ENCODE measurements around the gene CHCHD6.

Gene CHCHD6

DNA sequence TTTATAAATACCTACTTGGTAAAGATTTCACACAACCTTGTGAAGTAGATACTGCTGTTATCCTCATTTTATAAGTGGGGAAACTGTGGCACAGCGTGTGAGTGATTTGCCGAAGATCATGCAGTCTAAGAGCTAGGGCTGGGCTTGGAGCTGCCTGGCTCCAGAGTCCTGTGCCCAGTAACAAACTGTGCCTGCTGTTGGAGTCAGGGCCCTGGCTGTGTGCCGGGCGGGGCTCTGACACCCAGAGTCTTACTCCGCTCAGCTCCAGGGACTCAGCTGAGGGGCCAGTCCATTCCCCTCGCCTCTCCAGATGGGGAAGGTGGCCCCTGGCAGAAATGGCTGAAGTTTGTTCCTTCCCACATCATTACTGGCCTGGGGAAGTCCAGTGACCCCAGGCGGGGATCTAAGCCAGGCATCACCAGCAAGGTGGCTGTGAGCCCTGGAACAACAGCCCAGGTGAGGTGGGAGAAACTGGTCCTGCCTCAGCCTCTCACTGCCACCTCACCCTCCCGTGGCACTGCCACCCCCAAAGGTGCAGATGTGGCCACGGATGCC is 261.6 kb downstream of the CHCHD6 start:
- TF ChIP-seq POLR2A (IDR thresholded peaks at IDR 0.05; ENCODE audit: low read depth, low read length) (no peak), POLR2AphosphoS5 (IDR thresholded peaks at IDR 0.05; ENCODE audit: low read depth, low read length) (no peak), TAF1 (IDR thresholded peaks at IDR 0.05; ENCODE audit: borderline replicate concordance, low read depth, low read length) (no peak)

GRCh38 chr3:126967386-126967785 is 263.3 kb downstream of the CHCHD6 start:
- TF ChIP-seq POLR2AphosphoS5 (IDR thresholded peaks at IDR 0.05; ENCODE audit: low read depth, low read length) (no peak), POLR2A (IDR thresholded peaks at IDR 0.05; ENCODE audit: low read depth, low read length) (no peak), TAF1 (IDR thresholded peaks at IDR 0.05; ENCODE audit: borderline replicate concordance, low read depth, low read length) (no peak)
- FAIRE-seq = no peak

More for the DNA sequence above, 261.6 kb downstream of the CHCHD6 start:
- no peak for DNase-seq (ENCODE audit: insufficient read length)
- FAIRE-seq = no peak

GRCh38 chr3:126968391-126969390 is 264.7 kb downstream of the CHCHD6 start:
- TF ChIP-seq POLR2A (IDR thresholded peaks at IDR 0.05; ENCODE audit: low read depth, low read length) (no peak), POLR2AphosphoS5 (IDR thresholded peaks at IDR 0.05; ENCODE audit: low read depth, low read length) (no peak), TAF1 (IDR thresholded peaks at IDR 0.05; ENCODE audit: borderline replicate concordance, low read depth, low read length) (no peak)
- FAIRE-seq (no peak), DNase-seq (ENCODE audit: insufficient read length) (no peak)

More at GRCh38 chr3:126967386-126967785, 263.3 kb downstream of the CHCHD6 start:
- no peak for DNase-seq (ENCODE audit: insufficient read length)

DNA sequence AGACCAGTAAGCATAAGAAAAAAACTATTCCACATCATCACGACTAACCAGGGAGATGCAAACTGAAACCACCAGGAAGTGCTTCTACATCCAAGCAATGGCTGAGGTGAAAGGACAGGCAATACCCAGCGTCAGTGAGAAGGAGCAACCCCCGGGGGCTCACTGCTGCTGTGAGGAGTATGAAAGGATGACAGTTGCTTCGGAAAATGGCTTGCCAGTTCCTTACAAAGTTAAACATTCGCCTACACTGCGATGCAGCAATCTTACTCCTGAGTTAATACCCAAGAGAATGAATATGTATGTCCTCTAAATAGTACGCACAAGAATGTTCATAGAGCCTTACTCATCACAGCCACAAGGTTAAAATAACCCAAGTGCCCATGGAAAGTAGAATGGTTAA is 265.5 kb downstream of the CHCHD6 start:
- no peak for DNase-seq (ENCODE audit: insufficient read length)
- no peak for FAIRE-seq
- no peak for TF ChIP-seq POLR2AphosphoS5 (IDR thresholded peaks at IDR 0.05; ENCODE audit: low read depth, low read length)
- no peak for TF ChIP-seq TAF1 (IDR thresholded peaks at IDR 0.05; ENCODE audit: borderline replicate concordance, low read depth, low read length)
- no peak for TF ChIP-seq POLR2A (IDR thresholded peaks at IDR 0.05; ENCODE audit: low read depth, low read length)

GRCh38 chr3:126970101-126970500 is 266.1 kb downstream of the CHCHD6 start:
- no peak for FAIRE-seq

DNA sequence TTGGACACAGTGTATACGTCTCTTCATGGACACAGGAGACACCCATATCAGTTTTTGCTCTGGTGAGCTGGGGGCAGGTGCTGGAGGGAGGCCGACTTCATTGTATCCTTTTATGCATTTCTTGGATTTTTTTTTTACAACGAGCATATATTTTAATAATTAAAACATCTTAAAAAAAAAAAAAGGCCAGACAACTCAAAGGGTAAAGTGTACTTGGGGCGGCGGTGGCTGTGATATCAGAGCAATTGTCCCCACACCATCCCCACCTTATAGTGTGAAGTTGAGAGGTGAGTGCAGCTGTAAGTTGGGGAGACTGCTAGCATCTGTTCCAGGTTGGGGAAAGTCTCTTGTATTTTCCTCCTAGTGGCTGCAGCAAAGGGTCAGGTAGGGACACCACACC is 266.9 kb downstream of the CHCHD6 start:
- TF ChIP-seq TAF1 (IDR thresholded peaks at IDR 0.05; ENCODE audit: borderline replicate concordance, low read depth, low read length) (no peak), POLR2AphosphoS5 (IDR thresholded peaks at IDR 0.05; ENCODE audit: low read depth, low read length) (no peak), POLR2A (IDR thresholded peaks at IDR 0.05; ENCODE audit: low read depth, low read length) (no peak)
- FAIRE-seq = no peak
- no peak for DNase-seq (ENCODE audit: insufficient read length)

More at GRCh38 chr3:126970101-126970500, 266.1 kb downstream of the CHCHD6 start:
- TF ChIP-seq POLR2A (IDR thresholded peaks at IDR 0.05; ENCODE audit: low read depth, low read length) (no peak), POLR2AphosphoS5 (IDR thresholded peaks at IDR 0.05; ENCODE audit: low read depth, low read length) (no peak), TAF1 (IDR thresholded peaks at IDR 0.05; ENCODE audit: borderline replicate concordance, low read depth, low read length) (no peak)
- DNase-seq (ENCODE audit: insufficient read length) = no peak

DNA sequence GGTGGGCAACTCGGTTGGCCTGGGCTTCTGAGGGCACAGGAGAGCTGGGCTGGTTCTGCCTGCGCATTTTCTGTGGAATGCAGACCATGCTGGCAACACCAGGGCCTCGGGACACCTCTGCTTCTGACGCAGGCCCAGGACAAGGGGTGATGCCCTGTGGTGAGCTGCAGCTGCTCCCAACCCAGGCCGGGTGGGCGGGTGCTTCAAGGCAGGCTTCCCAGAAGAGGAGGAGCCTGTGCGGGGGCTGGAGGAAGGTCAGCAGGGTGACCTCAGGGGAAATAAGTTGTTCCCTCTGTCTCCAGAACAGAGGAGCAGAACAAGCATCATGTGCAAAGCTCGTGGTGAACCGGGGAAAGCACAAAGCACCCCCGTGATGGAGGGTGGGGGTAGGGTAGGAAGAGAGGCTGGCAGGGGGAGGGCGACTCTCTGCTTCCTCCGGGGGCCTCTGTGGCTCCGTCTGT is 267.9 kb downstream of the CHCHD6 start:
- DNase-seq (ENCODE audit: insufficient read length) = no peak
- TF ChIP-seq TAF1 (IDR thresholded peaks at IDR 0.05; ENCODE audit: borderline replicate concordance, low read depth, low read length) (no peak), POLR2AphosphoS5 (IDR thresholded peaks at IDR 0.05; ENCODE audit: low read depth, low read length) (no peak), POLR2A (IDR thresholded peaks at IDR 0.05; ENCODE audit: low read depth, low read length) (no peak)

GRCh38 chr3:126972866-126973265 is 268.8 kb downstream of the CHCHD6 start:
- TF ChIP-seq POLR2A (IDR thresholded peaks at IDR 0.05; ENCODE audit: low read depth, low read length) (no peak), POLR2AphosphoS5 (IDR thresholded peaks at IDR 0.05; ENCODE audit: low read depth, low read length) (no peak), TAF1 (IDR thresholded peaks at IDR 0.05; ENCODE audit: borderline replicate concordance, low read depth, low read length) (no peak)
- DNase-seq (ENCODE audit: insufficient read length) = no peak
- FAIRE-seq = no peak

More for the DNA sequence above, 267.9 kb downstream of the CHCHD6 start:
- peak; percentile 83 for FAIRE-seq

GRCh38 chr3:126973814-126974213 is 269.8 kb downstream of the CHCHD6 start:
- TF ChIP-seq POLR2A (IDR thresholded peaks at IDR 0.05; ENCODE audit: low read depth, low read length) = no peak
- no peak for TF ChIP-seq POLR2AphosphoS5 (IDR thresholded peaks at IDR 0.05; ENCODE audit: low read depth, low read length)
- TF ChIP-seq TAF1 (IDR thresholded peaks at IDR 0.05; ENCODE audit: borderline replicate concordance, low read depth, low read length) = no peak
- FAIRE-seq = no peak
- no peak for DNase-seq (ENCODE audit: insufficient read length)

DNA sequence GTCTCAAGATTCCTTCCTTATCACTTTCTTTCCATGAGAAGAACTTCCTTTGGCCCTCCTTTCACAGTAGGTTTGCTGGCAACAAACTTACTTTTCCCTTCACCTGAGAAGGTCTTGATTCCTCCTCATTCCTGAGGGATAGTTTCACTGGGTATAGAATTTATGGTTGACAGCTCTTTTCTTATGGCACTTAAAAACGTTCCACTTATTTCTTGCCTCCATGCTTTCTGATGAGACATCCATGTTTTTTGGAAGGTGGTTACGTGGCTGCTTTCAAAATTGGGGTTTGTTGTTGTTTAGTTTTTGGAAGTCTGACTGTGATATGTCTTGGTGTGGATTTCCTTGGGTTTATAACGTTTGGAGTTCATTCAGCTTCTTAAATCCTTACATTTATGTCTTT is 270.7 kb downstream of the CHCHD6 start:
- TF ChIP-seq TAF1 (IDR thresholded peaks at IDR 0.05; ENCODE audit: borderline replicate concordance, low read depth, low read length) (no peak), POLR2A (IDR thresholded peaks at IDR 0.05; ENCODE audit: low read depth, low read length) (no peak), POLR2AphosphoS5 (IDR thresholded peaks at IDR 0.05; ENCODE audit: low read depth, low read length) (no peak)
- DNase-seq (ENCODE audit: insufficient read length) (no peak), FAIRE-seq (no peak)

DNA sequence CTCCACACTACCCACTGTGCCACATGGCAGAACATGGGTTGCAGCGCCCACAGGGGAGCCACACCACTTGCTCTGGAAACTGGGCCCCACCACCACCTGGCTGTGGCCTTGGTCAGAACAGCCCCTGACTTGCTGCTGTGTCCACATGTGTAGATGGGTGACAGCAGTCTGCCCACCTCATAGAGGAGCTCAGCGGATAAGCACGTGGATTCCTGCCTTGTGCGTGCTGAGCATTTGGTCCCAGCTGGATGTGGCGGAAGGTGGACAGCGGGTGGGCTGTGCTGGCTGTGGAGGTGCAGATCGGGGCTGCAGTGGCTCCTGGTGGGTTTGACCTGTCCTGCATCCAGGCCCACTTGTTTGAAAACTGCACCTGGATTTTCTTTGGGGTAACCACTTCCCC is 272.9 kb downstream of the CHCHD6 start:
- DNase-seq (ENCODE audit: insufficient read length) = no peak
- TF ChIP-seq POLR2AphosphoS5 (IDR thresholded peaks at IDR 0.05; ENCODE audit: low read depth, low read length) (no peak), TAF1 (IDR thresholded peaks at IDR 0.05; ENCODE audit: borderline replicate concordance, low read depth, low read length) (no peak), POLR2A (IDR thresholded peaks at IDR 0.05; ENCODE audit: low read depth, low read length) (no peak)
- FAIRE-seq = no peak

All from GM12892 (cell line).